Astrocyte of the spinal cord (primary cell): ENCODE measurements around the gene BTBD9.

Source experiments
- DNase-seq: peaks from one replicate; pipeline ENCODE4 v3.0.0; 2011; ENCODE audit warnings: low read depth, low spot score
- H3K4me3 ChIP-seq: 2 replicates; pipeline ENCODE4 v1.5.1; 2011; ENCODE audit warnings: low read depth, mild to moderate bottlenecking, low read length, moderate library complexity
- CTCF ChIP-seq: IDR thresholded peaks from 2 replicates; pipeline ENCODE4 v1.5.1; 2012; ENCODE audit warnings: low read depth, mild to moderate bottlenecking, low read length, inconsistent platforms
- in situ Hi-C: cut with HindIII; loops from 2 replicates; pipeline ENCODE4 v1.10.0; 2017; ENCODE audit warnings: low sequenced_read_pairs

The BTBD9 gene

GRCh38 chr6:38326837-38327236, 312.9 kb downstream of the BTBD9 start:
- no peak for TF ChIP-seq CTCF

GRCh38 chr6:38323216-38323615, 316.5 kb downstream of the BTBD9 start:
- no peak overlapping the region for H3K4me3 ChIP-seq
- in situ Hi-C loops, result no loop called here
- no peak for TF ChIP-seq CTCF
- no peak for DNase-seq

More at GRCh38 chr6:38326837-38327236, 312.9 kb downstream of the BTBD9 start:
- in situ Hi-C loops, result no loop called here
- H3K4me3 ChIP-seq, result no peak overlapping the region
- no peak for DNase-seq

GRCh38 chr6:38322138-38322537, 317.6 kb downstream of the BTBD9 start:
- no peak overlapping the region for H3K4me3 ChIP-seq
- DNase-seq, result no peak
- in situ Hi-C loops, result no loop called here
- TF ChIP-seq CTCF, result no peak

GRCh38 chr6:38320843-38321242, 318.9 kb downstream of the BTBD9 start:
- in situ Hi-C loops, result no loop called here
- no peak for TF ChIP-seq CTCF

GRCh38 chr6:38320358-38320757, 319.4 kb downstream of the BTBD9 start:
- no peak for TF ChIP-seq CTCF
- H3K4me3 ChIP-seq, result no peak overlapping the region
- DNase-seq, result no peak
- in situ Hi-C loops, result no loop called here

More at GRCh38 chr6:38320843-38321242, 318.9 kb downstream of the BTBD9 start:
- no peak for DNase-seq
- no peak overlapping the region for H3K4me3 ChIP-seq

GRCh38 chr6:38319256-38320212, 320.2 kb downstream of the BTBD9 start:
- in situ Hi-C loops, result no loop called here
- no peak overlapping the region for H3K4me3 ChIP-seq
- peak; percentile 39 for DNase-seq
- TF ChIP-seq CTCF, result no peak
